Astrocyte (in vitro differentiated cells and primary cell): ENCODE results near the gene MOB3A. TPM values are rescaled to one million over a fixed set of nuclear protein-coding genes. Genes with fewer than 3 reads are reported as not detected.

Experiments
- DNase-seq: peaks from one replicate; pipeline ENCODE4 v3.0.0-alpha.2; 2010; ENCODE audit warnings: low read depth
- FAIRE-seq: peaks from 2 replicates; lab custom pipeline; 2011; peaks lifted over from hg19 to GRCh38; lab: Jason Lieb, UNC
- H2AFZ ChIP-seq: 2 replicates; pipeline ENCODE4 v1.6.0; 2012; ENCODE audit warnings: low read depth, low read length, inconsistent platforms
- H3K27ac ChIP-seq: 2 replicates; pipeline ENCODE4 v1.5.1; 2011; ENCODE audit warnings: low read depth, low read length, inconsistent platforms
- H3K27me3 ChIP-seq: 2 replicates; pipeline ENCODE4 v1.6.0; 2011; ENCODE audit warnings: low read length, inconsistent platforms; ENCODE audit not compliant: insufficient read depth
- H3K36me3 ChIP-seq: 2 replicates; pipeline ENCODE4 v1.5.1; 2011; ENCODE audit warnings: low read length, inconsistent platforms; ENCODE audit not compliant: insufficient read depth
- H3K4me1 ChIP-seq: 2 replicates; pipeline ENCODE4 v1.5.1; 2011; ENCODE audit warnings: low read length, inconsistent platforms; ENCODE audit not compliant: insufficient read depth
- H3K4me2 ChIP-seq: 2 replicates; pipeline ENCODE4 v1.6.0; 2012; ENCODE audit warnings: low read length, inconsistent platforms
- H3K4me3 ChIP-seq: 2 replicates; pipeline ENCODE4 v1.5.1; 2011; ENCODE audit warnings: low read depth, mild to moderate bottlenecking, low read length, inconsistent platforms; ENCODE audit not compliant: insufficient read depth
- H3K79me2 ChIP-seq: 2 replicates; pipeline ENCODE4 v1.6.0; 2012; ENCODE audit warnings: mild to moderate bottlenecking, low read length, inconsistent platforms; ENCODE audit not compliant: insufficient read depth
- H3K9ac ChIP-seq: 2 replicates; pipeline ENCODE4 v1.6.0; 2012; ENCODE audit warnings: mild to moderate bottlenecking, low read length, inconsistent platforms
- H3K9me3 ChIP-seq: 2 replicates; pipeline ENCODE4 v1.5.1; 2012; ENCODE audit warnings: low read depth, mild to moderate bottlenecking, low read length, inconsistent platforms; ENCODE audit not compliant: insufficient read depth
- H4K20me1 ChIP-seq: 2 replicates; pipeline ENCODE4 v1.6.0; 2012; ENCODE audit warnings: low read length, inconsistent platforms; ENCODE audit not compliant: insufficient read depth
- H3K27ac Mint-ChIP-seq: one replicate; pipeline ENCODE4 v1.8.0; 2021; ENCODE audit warnings: mild to moderate bottlenecking, mixed read lengths; ENCODE audit not compliant: unreplicated experiment
- H3K27me3 Mint-ChIP-seq: one replicate; pipeline ENCODE4 v1.8.0; 2021; ENCODE audit warnings: low read depth, mixed read lengths; ENCODE audit not compliant: unreplicated experiment
- H3K36me3 Mint-ChIP-seq: one replicate; pipeline ENCODE4 v1.8.0; 2021; ENCODE audit warnings: low read depth, mixed read lengths; ENCODE audit not compliant: unreplicated experiment
- H3K4me1 Mint-ChIP-seq: one replicate; pipeline ENCODE4 v1.8.0; 2021; ENCODE audit warnings: low read depth, mixed read lengths; ENCODE audit not compliant: unreplicated experiment
- H3K4me3 Mint-ChIP-seq: one replicate; pipeline ENCODE4 v1.8.0; 2021; ENCODE audit warnings: mild to moderate bottlenecking, moderate library complexity, mixed read lengths; ENCODE audit not compliant: unreplicated experiment
- H3K9me3 Mint-ChIP-seq: one replicate; pipeline ENCODE4 v1.8.0; 2021; ENCODE audit warnings: mild to moderate bottlenecking, mixed read lengths; ENCODE audit not compliant: unreplicated experiment
- CTCF ChIP-seq: IDR thresholded peaks from 2 replicates; pipeline ENCODE4 v1.5.1; 2011; ENCODE audit warnings: low read depth, mild to moderate bottlenecking, inconsistent platforms, low read length, moderate library complexity; ENCODE audit not compliant: insufficient read depth
- EZH2 ChIP-seq: IDR thresholded peaks from 2 replicates; pipeline ENCODE4 v1.6.1; 2012; ENCODE audit warnings: mild to moderate bottlenecking, low read length, inconsistent platforms; ENCODE audit not compliant: insufficient read depth
- total RNA-seq: library from RNA; stranded (reverse); gene quantifications from 2 replicates; pipeline ENCODE4 v1.2.1, GENCODE V29; 2021

The MOB3A gene
- total RNA-seq, 1 donor from 2014 or later = 45.3 TPM

- DNase-seq (no peak), FAIRE-seq (no peak)
- Histone ChIP-seq H4K20me1 (peaks cover 60% of the 10 kb centered on the region), H3K4me3 (no peak overlapping the region), H3K4me1 (peaks cover 35% of the 10 kb centered on the region), H3K27me3 (no peaks in the 10 kb centered on the region), H3K27ac (no peak overlapping the region), H3K36me3 (no peaks in the 10 kb centered on the region), H2AFZ (no peak overlapping the region), H3K9me3 (no peaks in the 10 kb centered on the region), H3K9ac (peak overlapping the region; percentile 12), H3K4me2 (peak overlapping the region; percentile 39), H3K79me2 (peaks cover 61% of the 10 kb centered on the region)
- H3K4me1 Mint-ChIP-seq = peaks cover 10% of the 10 kb centered on the region
- H3K9me3 Mint-ChIP-seq = no peaks in the 10 kb centered on the region
- H3K36me3 Mint-ChIP-seq = peaks cover 3% of the 10 kb centered on the region
- TF ChIP-seq EZH2 (no peak), CTCF (no peak)
- H3K4me3 Mint-ChIP-seq = peak overlapping the region; percentile 54
- H3K27ac Mint-ChIP-seq = peak overlapping the region; percentile 7
- H3K27me3 Mint-ChIP-seq = no peaks in the 10 kb centered on the region
These were observed 49.1 kb downstream of the MOB3A start for GRCh38 chr19:2047076-2047448.

DNA sequence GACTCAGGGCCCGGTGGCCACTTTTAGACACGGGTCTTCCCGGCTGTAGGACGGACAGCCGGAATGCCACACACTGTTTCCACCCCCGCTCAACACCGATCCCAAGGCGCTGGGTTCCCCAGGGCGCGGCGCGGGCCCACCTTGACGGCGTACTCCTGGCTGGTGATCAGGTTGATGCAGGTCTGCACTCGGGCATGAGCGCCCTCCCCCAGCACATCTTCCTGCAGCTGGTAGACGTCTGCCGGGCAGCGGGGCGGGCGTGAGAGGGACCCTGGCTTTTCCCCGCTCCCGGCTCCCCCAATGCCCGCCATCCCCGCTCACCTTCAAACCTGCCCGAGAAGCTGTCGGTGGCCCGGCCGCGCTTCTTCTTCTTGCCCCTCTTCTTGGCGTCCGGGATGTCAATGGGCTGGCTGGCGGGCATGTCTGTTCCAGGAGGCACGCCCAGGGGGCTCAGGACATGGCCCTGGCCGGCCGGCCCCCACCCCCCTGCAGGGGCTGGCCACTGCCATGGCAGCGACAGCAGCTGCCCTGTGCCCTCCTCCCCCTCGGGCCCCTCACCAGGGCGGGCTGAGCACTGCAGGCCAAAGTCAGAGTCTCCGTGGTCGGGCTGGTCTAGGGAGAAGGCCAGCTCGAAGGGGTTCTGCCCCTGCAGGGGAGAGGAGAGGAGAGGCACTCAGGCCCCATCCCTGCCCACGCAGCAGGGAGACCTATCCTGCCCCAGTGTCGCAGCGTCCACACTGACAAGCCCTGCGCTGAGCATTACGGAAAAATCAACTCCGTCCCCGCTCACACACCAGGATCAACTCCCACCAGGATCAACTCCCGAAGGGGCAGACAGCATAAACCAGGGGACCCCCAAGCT is 49.8 kb downstream of the MOB3A start:
- Mint-ChIP-seq H3K27me3 (no peaks in the 10 kb centered on the region), H3K4me1 (peaks cover 10% of the 10 kb centered on the region), H3K4me3 (peak overlapping the region; percentile 54), H3K27ac (peak overlapping the region; percentile 7), H3K9me3 (no peaks in the 10 kb centered on the region), H3K36me3 (peaks cover 3% of the 10 kb centered on the region)
- DNase-seq (no peak), FAIRE-seq (no peak)
- Histone ChIP-seq H2AFZ (no peak overlapping the region), H3K4me1 (peaks cover 39% of the 10 kb centered on the region), H3K36me3 (no peaks in the 10 kb centered on the region), H3K9ac (no peak overlapping the region), H3K9me3 (no peaks in the 10 kb centered on the region), H3K79me2 (peaks cover 61% of the 10 kb centered on the region), H3K4me2 (no peak overlapping the region), H3K27me3 (no peaks in the 10 kb centered on the region), H3K27ac (no peak overlapping the region), H3K4me3 (no peak overlapping the region), H4K20me1 (peaks cover 61% of the 10 kb centered on the region)
- no peak for TF ChIP-seq EZH2

- no peaks in the 10 kb centered on the region for H3K27me3 ChIP-seq
- Mint-ChIP-seq H3K4me1 (peaks cover 12% of the 10 kb centered on the region), H3K9me3 (no peaks in the 10 kb centered on the region), H3K27ac (no peak overlapping the region), H3K27me3 (no peaks in the 10 kb centered on the region), H3K4me3 (no peak overlapping the region), H3K36me3 (peaks cover 3% of the 10 kb centered on the region)
- no peak overlapping the region for H2AFZ ChIP-seq
- no peak overlapping the region for H3K4me3 ChIP-seq
- no peak overlapping the region for H3K27ac ChIP-seq
- no peaks in the 10 kb centered on the region for H3K36me3 ChIP-seq
- peaks cover 66% of the 10 kb centered on the region for H4K20me1 ChIP-seq
- DNase-seq (no peak), FAIRE-seq (no peak)
- peaks cover 39% of the 10 kb centered on the region for H3K4me1 ChIP-seq
- TF ChIP-seq EZH2 (no peak), CTCF (no peak)
- no peaks in the 10 kb centered on the region for H3K9me3 ChIP-seq
- H3K79me2 ChIP-seq = peaks cover 60% of the 10 kb centered on the region
- H3K9ac ChIP-seq = no peak overlapping the region
- no peak overlapping the region for H3K4me2 ChIP-seq
These were observed 50.6 kb downstream of the MOB3A start for GRCh38 chr19:2045501-2046045.
